Osteocyte (in vitro differentiated cells): ENCODE measurements around the gene NPNT. TPM values are rescaled to one million over a fixed set of nuclear protein-coding genes. Genes with fewer than 3 reads are reported as not detected.

Source experiments
- DNase-seq: peaks from one replicate; pipeline ENCODE4 v3.0.0; 2021; ENCODE audit warnings: mixed read lengths; ENCODE audit not compliant: unreplicated experiment; ENCODE audit errors: extremely low spot score
- H3K27ac Mint-ChIP-seq: one replicate; pipeline ENCODE4 v1.8.0; 2021; ENCODE audit warnings: mild to moderate bottlenecking, mixed read lengths; ENCODE audit not compliant: unreplicated experiment
- H3K27me3 Mint-ChIP-seq: one replicate; pipeline ENCODE4 v1.8.0; 2021; ENCODE audit warnings: mixed read lengths; ENCODE audit not compliant: unreplicated experiment
- H3K36me3 Mint-ChIP-seq: one replicate; pipeline ENCODE4 v1.8.0; 2021; ENCODE audit warnings: mixed read lengths; ENCODE audit not compliant: unreplicated experiment
- H3K4me1 Mint-ChIP-seq: one replicate; pipeline ENCODE4 v1.8.0; 2021; ENCODE audit warnings: mixed read lengths; ENCODE audit not compliant: unreplicated experiment
- H3K4me3 Mint-ChIP-seq: one replicate; pipeline ENCODE4 v1.8.0; 2021; ENCODE audit warnings: mild to moderate bottlenecking, moderate library complexity, mixed read lengths; ENCODE audit not compliant: unreplicated experiment
- H3K9me3 Mint-ChIP-seq: one replicate; pipeline ENCODE4 v1.8.0; 2021; ENCODE audit warnings: mixed read lengths; ENCODE audit not compliant: unreplicated experiment
- CTCF ChIP-seq: fragments of 200-600 bp; sonication (generic); IDR thresholded peaks from 2 replicates; pipeline ENCODE4 v1.5.0; 2021; ENCODE audit warnings: antibody characterized with exemption, mild to moderate bottlenecking, moderate library complexity
- total RNA-seq: library from RNA; stranded (reverse); gene quantifications from 2 replicates; pipeline ENCODE4 v1.2.1, GENCODE V29; 2021

NPNT gene
- total RNA-seq, 1 donor from 2014 or later, result not detected

- H3K4me3 Mint-ChIP-seq, result no peak overlapping the region
- peaks cover 24% of the 10 kb centered on the region for H3K4me1 Mint-ChIP-seq
- no peaks in the 10 kb centered on the region for H3K9me3 Mint-ChIP-seq
- TF ChIP-seq CTCF, result no peak
- H3K27me3 Mint-ChIP-seq, result peaks cover 37% of the 10 kb centered on the region
- H3K27ac Mint-ChIP-seq, result no peak overlapping the region
- H3K36me3 Mint-ChIP-seq, result no peaks in the 10 kb centered on the region
- no peak for DNase-seq
These were observed 70.8 kb downstream of the NPNT start for GRCh38 chr4:105966051-105966450.

- Mint-ChIP-seq H3K4me3 (no peak overlapping the region), H3K27ac (no peak overlapping the region), H3K9me3 (no peaks in the 10 kb centered on the region), H3K36me3 (no peaks in the 10 kb centered on the region), H3K27me3 (peaks cover 35% of the 10 kb centered on the region), H3K4me1 (peaks cover 24% of the 10 kb centered on the region)
- no peak for DNase-seq
- no peak for TF ChIP-seq CTCF
These were observed 71.9 kb downstream of the NPNT start for GRCh38 chr4:105967058-105967658.

GRCh38 chr4:105969575-105969974, 74.3 kb downstream of the NPNT start:
- peaks cover 24% of the 10 kb centered on the region for H3K4me1 Mint-ChIP-seq
- no peaks in the 10 kb centered on the region for H3K9me3 Mint-ChIP-seq
- TF ChIP-seq CTCF, result no peak
- peaks cover 38% of the 10 kb centered on the region for H3K27me3 Mint-ChIP-seq
- H3K27ac Mint-ChIP-seq, result no peak overlapping the region
- no peak overlapping the region for H3K4me3 Mint-ChIP-seq
- no peaks in the 10 kb centered on the region for H3K36me3 Mint-ChIP-seq
- DNase-seq, result no peak

- DNase-seq, result no peak
- Mint-ChIP-seq H3K4me1 (peaks cover 24% of the 10 kb centered on the region), H3K36me3 (no peaks in the 10 kb centered on the region), H3K9me3 (no peaks in the 10 kb centered on the region), H3K27me3 (peaks cover 34% of the 10 kb centered on the region), H3K27ac (no peak overlapping the region), H3K4me3 (no peak overlapping the region)
- TF ChIP-seq CTCF, result no peak
These were observed 75.1 kb downstream of the NPNT start for GRCh38 chr4:105970371-105970770.

GRCh38 chr4:105971036-105971435, 75.8 kb downstream of the NPNT start:
- H3K4me3 Mint-ChIP-seq, result no peak overlapping the region
- no peaks in the 10 kb centered on the region for H3K9me3 Mint-ChIP-seq
- H3K27ac Mint-ChIP-seq, result no peak overlapping the region
- DNase-seq, result no peak
- peaks cover 17% of the 10 kb centered on the region for H3K4me1 Mint-ChIP-seq
- H3K36me3 Mint-ChIP-seq, result no peaks in the 10 kb centered on the region
- TF ChIP-seq CTCF, result no peak
- peaks cover 34% of the 10 kb centered on the region for H3K27me3 Mint-ChIP-seq
